HL-60 (cell line): ENCODE data around the gene CAPRIN2.

Source experiments
- CTCF ChIP-seq: IDR thresholded peaks from one replicate; pipeline ENCODE4 v1.5.1; 2011; ENCODE audit warnings: low read length, control low read depth, inconsistent platforms; ENCODE audit not compliant: insufficient read depth
- POLR2AphosphoS5 ChIP-seq: IDR thresholded peaks from 2 replicates; pipeline ENCODE4 v1.6.1; 2012; ENCODE audit warnings: low read depth
- REST ChIP-seq: IDR thresholded peaks from 2 replicates; pipeline ENCODE4 v1.6.1; 2012; ENCODE audit warnings: low read depth; ENCODE audit not compliant: insufficient replicate concordance

GRCh38 chr12:30692470-30692869 lies 62.3 kb downstream of the CAPRIN2 start:
- no peak for TF ChIP-seq CTCF
- TF ChIP-seq POLR2AphosphoS5 = no peak
- TF ChIP-seq REST = no peak
